K562 (cell line): ENCODE data around the gene ALG12. TPM values are rescaled to one million over a fixed set of nuclear protein-coding genes. Genes with fewer than 3 reads are reported as not detected.

Experiments
- ATAC-seq: fragments of 200-7000 bp; cut with Tn5 transposase; 3 replicates; pipeline ENCODE4 v1.9.1; 2020; ENCODE audit warnings: moderate library complexity
- BruUV-seq: library from RNA; stranded (reverse); fragments of 400-500 nt; replicated peaks from 2 replicates; lab custom pipeline; 2021; lab: Mats Ljungman, UMichigan
- CTCF ChIA-PET: fragments of 300-600 bp; formaldehyde crosslinking; extraction: SDS; loops from one replicate; lab custom pipeline; 2021; ENCODE audit warnings: low intra/inter-chr PET ratio; lab: Yijun Ruan, JAX
- POLR2A ChIA-PET: fragments of 300-600, 350-650 bp; sonication (Branson Sonifier 250); formaldehyde crosslinking; extraction: SDS; loops from one replicate; lab custom pipeline; 2021; ENCODE audit warnings: antibody characterized with exemption, inconsistent platforms; lab: Yijun Ruan, JAX
- DNase-seq, 4 experiments: peaks; one replicate each; pipeline versions ENCODE4 v3.0.0 to v3.0.0-alpha.2; 2011 to 2018; ENCODE audit warnings: low spot score in 3 of 4, mixed read lengths in 3 of 4; ENCODE audit errors: extremely low read depth in 1 of 4
- FAIRE-seq: peaks from 2 replicates; lab custom pipeline; 2011; peaks lifted over from hg19 to GRCh38; lab: Jason Lieb, UNC
- H2AFZ ChIP-seq: 2 replicates; pipeline ENCODE4 v1.6.0; 2011; ENCODE audit warnings: low read depth, low read length, control low read depth, inconsistent platforms
- H3K27ac ChIP-seq: fragments of 200-600 bp; 3 replicates; pipeline ENCODE4 v1.8.0; 2011; ENCODE audit warnings: low read depth, mild to moderate bottlenecking, control low read depth, inconsistent platforms, low read length, moderate library complexity, mixed read lengths; ENCODE audit errors: extremely low read depth
- H3K27me3 ChIP-seq, 2 experiments: fragments of 300-600 bp in 1 of 2; 2 replicates in 1 of 2; 3 replicates in 1 of 2; pipeline versions ENCODE4 v1.6.0 to v1.8.0; 2011; ENCODE audit warnings: inconsistent platforms in 2 of 2, low read length in 2 of 2, mild to moderate bottlenecking in 1 of 2, mixed read lengths in 1 of 2, moderate library complexity in 1 of 2; ENCODE audit not compliant: control insufficient read depth in 2 of 2, insufficient read depth in 2 of 2
- H3K36me3 ChIP-seq: fragments of 300-600 bp; 3 replicates; pipeline ENCODE4 v1.8.0; 2011; ENCODE audit warnings: mild to moderate bottlenecking, low read length, inconsistent platforms; ENCODE audit not compliant: control insufficient read depth, insufficient read depth
- H3K4me1 ChIP-seq, 2 experiments: fragments of 200-600 bp in 1 of 2; replicated peaks in 1 of 2; 2 replicates in 1 of 2; 3 replicates in 1 of 2; pipeline versions ENCODE4 v1.5.1 to v1.8.0; 2011; ENCODE audit warnings: inconsistent platforms in 2 of 2, low read length in 2 of 2, mild to moderate bottlenecking in 1 of 2, mixed read lengths in 1 of 2, moderate library complexity in 1 of 2; ENCODE audit not compliant: control insufficient read depth in 2 of 2, insufficient read depth in 2 of 2
- H3K4me2 ChIP-seq: 2 replicates; pipeline ENCODE4 v1.6.1; 2011; ENCODE audit warnings: low read length, control low read depth, inconsistent platforms, mixed read lengths; ENCODE audit not compliant: insufficient read depth
- H3K4me3 ChIP-seq: fragments of 200-600 bp; sonication (generic), shearing (Covaris generic); 2 replicates; pipeline ENCODE4 v1.5.1; 2016; ENCODE audit warnings: control low read depth, inconsistent platforms
- H3K79me2 ChIP-seq: fragments of 200-600 bp; 3 replicates; pipeline ENCODE4 v1.8.0; 2011; ENCODE audit warnings: low read length, inconsistent platforms; ENCODE audit not compliant: control insufficient read depth, insufficient read depth
- H3K9ac ChIP-seq, 2 experiments: 2 replicates each; pipeline versions ENCODE4 v1.6.0 to v1.6.1; 2011; ENCODE audit warnings: low read depth in 2 of 2, low read length in 2 of 2, control low read depth in 1 of 2, inconsistent platforms in 1 of 2, mild to moderate bottlenecking in 1 of 2, mixed read lengths in 1 of 2; ENCODE audit not compliant: insufficient read depth in 1 of 2
- H3K9me1 ChIP-seq: one replicate; pipeline ENCODE4 v1.6.0; 2011; ENCODE audit warnings: inconsistent platforms, mild to moderate bottlenecking, low read length, moderate library complexity; ENCODE audit not compliant: control insufficient read depth, insufficient read depth
- H3K9me3 ChIP-seq: replicated peaks from 2 replicates; pipeline ENCODE4 v1.5.1; 2011; ENCODE audit warnings: low read depth, low read length, inconsistent platforms; ENCODE audit not compliant: control insufficient read depth, insufficient read depth
- H4K20me1 ChIP-seq: replicated peaks from 2 replicates; pipeline ENCODE4 v1.6.1; 2011; ENCODE audit warnings: low read length, inconsistent platforms, mixed read lengths; ENCODE audit not compliant: control insufficient read depth, insufficient read depth
- CBX5 ChIP-seq: IDR thresholded peaks from 2 replicates; pipeline ENCODE4 v1.6.1; 2014; ENCODE audit warnings: low read depth, borderline replicate concordance
- ESRRA ChIP-seq: fragments of 450-650 bp; IDR thresholded peaks from 2 replicates; pipeline ENCODE4 v1.6.1; 2014; ENCODE audit warnings: low read depth, mild to moderate bottlenecking, moderate library complexity, borderline replicate concordance
- GABPB1 ChIP-seq: sonication (generic); formaldehyde crosslinking; IDR thresholded peaks from 2 replicates; pipeline ENCODE4 v1.8.0; 2022; ENCODE audit warnings: mild to moderate bottlenecking, missing genetic modification reagents
- KDM4B ChIP-seq, 2 experiments: fragments of 450-650 bp in 1 of 2; sonication (generic) in 1 of 2; IDR thresholded peaks; 2 replicates each; pipeline ENCODE4 v1.6.1; 2016 to 2017; ENCODE audit warnings: borderline replicate concordance in 2 of 2, antibody characterized with exemption in 1 of 2, low read depth in 1 of 2, mild to moderate bottlenecking in 1 of 2
- MAFF ChIP-seq: IDR thresholded peaks from 2 replicates; pipeline ENCODE4 v1.6.1; 2012; ENCODE audit warnings: low read length, improper control_type of control experiment
- NRF1 ChIP-seq, 2 experiments: fragments of 450-650 bp; IDR thresholded peaks in 1 of 2; conservative IDR thresholded peaks in 1 of 2; 2 replicates each; pipeline ENCODE4 v1.6.1; 2014; ENCODE audit warnings: mild to moderate bottlenecking in 2 of 2
- PHF21A ChIP-seq: fragments of 450-650 bp; IDR thresholded peaks from 2 replicates; pipeline ENCODE4 v1.6.1; 2017; ENCODE audit warnings: low read depth, borderline replicate concordance
- POLR2B ChIP-seq: fragments of 450-650 bp; IDR thresholded peaks from 2 replicates; pipeline ENCODE4 v1.6.1; 2018; ENCODE audit warnings: low read depth; ENCODE audit not compliant: partially characterized antibody
- SRSF7 ChIP-seq: fragments of 200-400 bp; formaldehyde crosslinking; optimal IDR thresholded peaks from 2 replicates; pipeline ENCODE3; 2017; ENCODE audit warnings: mild to moderate bottlenecking, low read depth, low read length
- TBP ChIP-seq: optimal IDR thresholded peaks from 2 replicates; pipeline ENCODE3; 2011; ENCODE audit warnings: low read depth, low read length, improper control_type of control experiment
- ZFX ChIP-seq: sonication (generic); formaldehyde crosslinking; IDR thresholded peaks from 2 replicates; pipeline ENCODE4 v1.8.0; 2022; ENCODE audit warnings: mild to moderate bottlenecking, missing genetic modification reagents, moderate library complexity
- WGBS: fragments of 100-300 bp; shearing (Covaris generic); methylation state at CpG from one replicate; pipeline ENCODE4 v1.1.6; 2016; ENCODE audit warnings: low coverage, mixed read lengths; ENCODE audit not compliant: insufficient coverage; ENCODE audit errors: missing lambda C conversion rate; 5-methylcytosine and 5-hydroxymethylcytosine counted together
- in situ Hi-C: fragments of 300-500 bp; cut with MboI; formaldehyde crosslinking; loops from 4 replicates; pipeline ENCODE4 v1.15.0; 2018; ENCODE audit warnings: inconsistent platforms, mixed read lengths
- intact Hi-C: fragments of 100-400 bp; cut with micrococcal nuclease; formaldehyde crosslinking; loops from 2 replicates; pipeline ENCODE4 v1.14.2; 2022
- polyA plus RNA-seq, 8 experiments: library from polyadenylated mRNA; depleted of rRNA in 4 of 8; stranded (reverse) in 5 of 8; unstranded in 3 of 8; fragments of >200 nt; fragmentation: Nextera tagmentation in 2 of 8; fragmentation: Illumina TruSeq in 1 of 8; extraction: Ambion mirVana in 2 of 8; extraction: Trizol in 1 of 8; gene quantifications; 2 replicates each; pipeline versions ENCODE4 v1.2.1 to v1.2.3, GENCODE V29; 2011 to 2014; ENCODE audit warnings: inconsistent platforms in 1 of 8, missing spikeins in 1 of 8
- total RNA-seq, 7 experiments: library from RNA; depleted of rRNA in 6 of 7; stranded (reverse); fragments of >200 nt in 6 of 7; fragmentation: Illumina TruSeq in 2 of 7; extraction: Trizol in 2 of 7; gene quantifications; 2 replicates each; pipeline versions ENCODE4 v1.2.1 to v1.2.3, GENCODE V29; 2011 to 2021; ENCODE audit warnings: low replicate concordance in 1 of 7
- TF ChIP-seq, protein P1 (sequence below), 2 experiments: IDR thresholded peaks; 2 replicates each; pipeline ENCODE4 v1.6.1; 2011; ENCODE audit warnings: borderline replicate concordance in 1 of 2, control low read depth in 1 of 2, low read depth in 1 of 2, low read length in 1 of 2, mild to moderate bottlenecking in 1 of 2, mixed read lengths in 1 of 2, moderate library complexity in 1 of 2; ENCODE audit not compliant: insufficient read depth in 1 of 2, insufficient read length in 1 of 2, poor library complexity in 1 of 2, severe bottlenecking in 1 of 2; ENCODE audit errors: extremely low read depth in 1 of 2
- TF ChIP-seq, protein P2 (sequence below): fragments of 250-450 bp; sonication (Bioruptor Pico); IDR thresholded peaks from 2 replicates; pipeline ENCODE4 v1.5.0; 2021; ENCODE audit warnings: mild to moderate bottlenecking, moderate library complexity

ALG12 gene
- total and polyA plus RNA-seq, 9 of the 15 experiments (the other 6 are each of a cell fraction or from before 2014, with no cell fraction given) = 0.20 to 8.5 (median 3.4) TPM

DNA sequence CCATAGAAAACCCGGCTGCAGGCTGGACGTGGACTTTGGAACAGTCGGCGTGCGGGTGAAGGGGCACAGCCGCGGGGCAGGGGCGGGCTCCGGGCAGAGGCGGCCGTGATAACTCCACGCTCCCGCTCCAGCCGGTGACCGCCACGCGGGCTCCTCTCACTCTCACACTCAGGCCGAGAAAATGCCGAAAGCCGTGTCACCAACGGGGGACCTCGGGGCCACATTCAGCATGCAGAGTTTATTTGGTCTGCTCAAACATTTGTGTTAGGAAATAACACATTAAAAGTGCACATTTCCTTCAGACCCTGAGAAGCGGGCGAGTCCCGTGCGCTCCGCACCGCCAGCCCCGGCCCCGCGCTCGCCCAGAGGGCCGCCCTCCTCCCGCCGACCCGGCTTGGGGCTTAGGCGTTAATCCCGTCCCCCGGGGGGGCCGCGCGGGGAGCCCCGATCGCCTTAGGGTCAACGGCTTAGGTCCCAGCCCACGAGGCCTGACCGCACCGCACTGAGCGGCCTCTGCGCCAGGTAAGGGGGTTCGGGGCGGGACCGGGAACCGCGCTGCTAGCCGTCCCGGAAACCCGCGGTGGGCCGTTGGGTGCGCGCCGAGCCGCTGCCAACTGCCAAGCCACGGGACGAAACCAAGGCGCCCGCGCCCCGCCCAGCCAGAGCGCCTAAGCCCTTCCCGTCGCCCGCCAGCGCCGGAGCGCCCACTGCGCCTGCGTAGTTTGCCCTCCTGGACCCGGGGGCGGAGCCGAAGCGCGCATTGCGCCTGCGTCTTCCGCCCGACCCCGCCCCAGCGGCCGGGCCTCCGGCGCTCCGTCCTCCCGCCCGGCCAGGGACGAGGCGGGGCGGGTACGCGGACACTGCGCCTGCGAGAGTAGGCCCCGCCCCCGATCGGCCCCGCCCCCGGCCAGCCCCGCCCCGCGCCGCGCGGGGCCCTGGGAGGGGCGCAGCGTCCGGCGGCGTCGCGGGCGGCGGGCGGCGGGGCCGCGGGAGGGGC, 65.0 kb downstream of the ALG12 start, which contains the start of gene ZBED4:
Gene ZBED4 (plus strand): TSS at position 947 of the 997 bp plus-strand sequence. CDS start 29,819 bp downstream, outside the sequence.
- Histone ChIP-seq H3K4me1 (peaks cover 11 to 59% of the 10 kb centered on the region in 2 experiments; a peak in 4 of 5 replicates), H3K9me1 (no peaks in the 10 kb centered on the region), H3K27ac (peak within 1 kb of the TSS; percentile 89), H3K9ac (peak within 1 kb of the TSS; percentile 85 to 97), H3K27me3 (peaks cover 2 to 6% of the 10 kb centered on the region in 2 experiments; a peak in 4 of 5 replicates), H3K4me3 (peak within 1 kb of the TSS; percentile 66), H3K79me2 (peaks cover 38% of the 10 kb centered on the region), H3K36me3 (peaks cover 14% of the 10 kb centered on the region; the same call in 1 of the 3 replicates), H3K4me2 (peak within 1 kb of the TSS; percentile 85), H2AFZ (peak within 1 kb of the TSS; percentile 89), H3K9me3 (no peaks in the 10 kb centered on the region), H4K20me1 (peaks cover 13% of the 10 kb centered on the region)
- DNase-seq = peak; percentile 94 to 98 (median 96)
- intact Hi-C loops (no loop called here), in situ Hi-C loops (no loop called here)
- peak; percentile 93 for ATAC-seq
- BruUV-seq = TSS peak; percentile 97
- peak; percentile 84 for FAIRE-seq
- ChIA-PET CTCF (no interaction called here), POLR2A (no interaction called here)
- WGBS = 4% methylated on average over 44 of the region's 127 CpGs
- no peak for TF ChIP-seq PHF21A
- no peak for TF ChIP-seq CBX5
- peak in 1 of 2 experiments; percentile 32; a peak in 1 of 4 replicates for TF ChIP-seq KDM4B (IDR thresholded peaks at IDR 0.05; ENCODE audit: borderline replicate concordance in 2 of 2, low read depth in 1 of 2)
- TF ChIP-seq MAFF = no peak
- TF ChIP-seq GABPB1 (CRISPR knock-in tag) = peak; percentile 55; the same call in 1 of the 2 replicates
- TF ChIP-seq, protein P1, sequence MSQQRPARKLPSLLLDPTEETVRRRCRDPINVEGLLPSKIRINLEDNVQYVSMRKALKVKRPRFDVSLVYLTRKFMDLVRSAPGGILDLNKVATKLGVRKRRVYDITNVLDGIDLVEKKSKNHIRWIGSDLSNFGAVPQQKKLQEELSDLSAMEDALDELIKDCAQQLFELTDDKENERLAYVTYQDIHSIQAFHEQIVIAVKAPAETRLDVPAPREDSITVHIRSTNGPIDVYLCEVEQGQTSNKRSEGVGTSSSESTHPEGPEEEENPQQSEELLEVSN (IDR thresholded peaks at IDR 0.05; ENCODE audit: borderline replicate concordance in 1 of 2, extremely low read depth in 1 of 2, insufficient read depth in 1 of 2, insufficient read length in 1 of 2, low read depth in 1 of 2, low read length in 1 of 2, poor library complexity in 1 of 2, severe bottlenecking in 1 of 2) = peak; percentile 24 to 53
- TF ChIP-seq SRSF7 = no peak
- peak; percentile 28; the same call in 1 of the 2 replicates for TF ChIP-seq ESRRA
- peak; percentile 76 for TF ChIP-seq POLR2B
- peak; percentile 93 to 94 for TF ChIP-seq NRF1 (conservative IDR thresholded peaks at IDR 0.05 in 1 of 2, IDR thresholded peaks at IDR 0.05 in 1 of 2)
- TF ChIP-seq ZFX (CRISPR knock-in tag) = peak; percentile 94
- TF ChIP-seq, protein P2, sequence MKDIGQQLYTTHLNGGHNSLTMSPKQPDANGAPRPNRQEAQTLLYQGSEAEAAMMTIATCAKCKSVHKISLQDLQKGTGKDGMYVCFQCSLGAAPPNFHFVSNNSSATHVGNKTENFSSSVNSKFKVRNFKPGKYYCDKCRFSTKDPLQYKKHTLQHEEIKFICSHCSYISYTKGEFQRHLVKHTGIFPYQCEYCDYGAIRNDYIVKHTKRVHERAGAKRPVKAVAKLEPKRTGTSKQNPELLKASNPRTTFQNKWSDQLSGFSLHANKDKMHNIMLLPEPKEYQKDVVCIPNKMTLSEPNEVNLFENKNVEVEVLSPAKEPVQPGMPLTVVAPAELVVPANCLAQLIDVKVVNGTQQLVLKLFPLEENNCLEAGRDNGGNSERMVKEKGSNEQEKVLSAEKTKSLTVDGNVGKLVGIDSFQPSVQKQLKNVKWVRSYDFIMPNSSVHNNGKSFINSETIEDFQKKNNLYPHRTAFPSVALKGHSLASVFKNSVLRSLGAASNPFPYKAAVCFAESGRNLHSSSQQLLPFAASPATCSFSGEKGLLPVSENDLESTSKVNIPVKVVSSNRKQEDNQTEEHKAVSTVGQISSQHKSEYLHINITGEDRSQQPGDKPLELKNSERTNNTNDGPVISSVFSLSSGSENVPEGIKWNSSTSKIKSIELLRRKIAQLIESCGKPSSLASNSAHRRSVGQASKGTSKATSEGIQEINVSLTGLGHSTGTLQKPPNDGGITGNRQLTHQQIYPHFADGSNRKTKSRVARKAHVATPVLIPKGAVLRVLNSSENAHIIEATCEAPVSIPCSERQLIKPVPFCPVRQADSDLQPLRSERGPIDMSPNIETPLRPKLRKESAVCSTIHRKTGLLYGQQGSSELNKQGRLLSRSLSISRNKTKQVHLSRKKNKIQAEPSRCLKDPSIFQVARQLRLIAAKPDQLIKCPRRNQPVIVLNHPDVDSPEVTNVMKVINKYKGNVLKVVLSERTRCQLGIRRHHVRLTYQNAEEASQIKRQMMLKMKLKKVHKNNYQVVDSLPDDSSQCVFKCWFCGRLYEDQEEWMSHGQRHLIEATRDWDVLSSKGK (CRISPR knock-in tag) = no peak
- TF ChIP-seq TBP = peak; percentile 49
